Parathyroid adenoma (tissue), 2 donors: Measurements from ENCODE around the gene DPP4.

ENCODE experiments used
- H2AFZ ChIP-seq: fragments of 300-600 bp; sonication (generic); one replicate; pipeline ENCODE4 v1.7.0; 2017; ENCODE audit warnings: antibody characterized with exemption, mild to moderate bottlenecking
- H3K27ac ChIP-seq: fragments of 300-600 bp; sonication (generic); one replicate; pipeline ENCODE4 v1.7.0; 2017
- H3K27me3 ChIP-seq: fragments of 300-600 bp; sonication (generic); one replicate; pipeline ENCODE4 v1.7.0; 2017; ENCODE audit warnings: low read length; ENCODE audit not compliant: control insufficient read depth, insufficient read depth
- H3K36me3 ChIP-seq: fragments of 300-600 bp; sonication (generic); one replicate; pipeline ENCODE4 v1.7.0; 2017; ENCODE audit warnings: low read length; ENCODE audit not compliant: control insufficient read depth, insufficient read depth
- H3K4me1 ChIP-seq: fragments of 300-600 bp; sonication (generic); one replicate; pipeline ENCODE4 v1.7.0; 2017; ENCODE audit warnings: control low read depth
- H3K4me2 ChIP-seq: fragments of 300-600 bp; sonication (generic); one replicate; pipeline ENCODE4 v1.7.0; 2017; ENCODE audit warnings: low read length
- H3K4me3 ChIP-seq: fragments of 300-600 bp; sonication (generic); one replicate; pipeline ENCODE4 v1.7.0; 2017; ENCODE audit warnings: low read depth, low read length
- H3K79me2 ChIP-seq: fragments of 300-600 bp; sonication (generic); one replicate; pipeline ENCODE4 v1.7.0; 2017; ENCODE audit warnings: control low read depth
- H3K9ac ChIP-seq: fragments of 300-600 bp; sonication (generic); one replicate; pipeline ENCODE4 v1.7.0; 2017; ENCODE audit warnings: mild to moderate bottlenecking
- H3K9me3 ChIP-seq: fragments of 300-600 bp; sonication (generic); one replicate; pipeline ENCODE4 v1.7.0; 2017; ENCODE audit warnings: low read length; ENCODE audit not compliant: control insufficient read depth
- CTCF ChIP-seq: fragments of 300-600 bp; sonication (generic); IDR thresholded peaks from one replicate; pipeline ENCODE4 v1.7.0; 2017; ENCODE audit warnings: antibody characterized with exemption, mild to moderate bottlenecking
- donor health status: primary hyperparathyroidism.

The DPP4 gene

DNA sequence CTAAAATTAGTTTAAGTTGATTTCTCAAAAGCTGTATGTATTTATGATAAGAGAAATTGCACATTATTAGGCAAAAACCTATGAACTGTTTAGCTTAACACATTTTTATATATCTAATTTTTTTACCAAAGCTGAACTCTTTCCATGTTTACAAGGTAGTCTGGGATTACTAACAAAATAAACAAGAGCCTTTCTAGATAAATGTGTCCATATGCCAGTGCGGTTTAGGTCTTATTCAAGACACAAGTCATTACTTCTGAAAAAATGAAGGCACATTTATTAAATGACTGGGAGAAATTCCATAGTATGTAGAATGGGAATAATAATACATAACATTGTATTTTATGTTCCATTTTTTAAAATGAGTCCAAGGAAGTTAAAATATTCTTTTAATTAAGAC, 82.0 kb downstream of the DPP4 start:
- Histone ChIP-seq H3K4me2 (no peak overlapping the region), H3K4me1 (no peaks in the 10 kb centered on the region), H2AFZ (no peak overlapping the region), H3K9me3 (no peaks in the 10 kb centered on the region), H3K4me3 (no peak overlapping the region), H3K27ac (no peak overlapping the region), H3K79me2 (no peaks in the 10 kb centered on the region), H3K27me3 (no peaks in the 10 kb centered on the region), H3K36me3 (no peaks in the 10 kb centered on the region), H3K9ac (no peak overlapping the region)
- TF ChIP-seq CTCF = no peak

- Histone ChIP-seq H3K9ac (no peak overlapping the region), H3K4me1 (no peaks in the 10 kb centered on the region), H3K9me3 (no peaks in the 10 kb centered on the region), H3K4me3 (no peak overlapping the region), H2AFZ (no peak overlapping the region), H3K27ac (no peak overlapping the region), H3K27me3 (no peaks in the 10 kb centered on the region), H3K4me2 (no peak overlapping the region), H3K36me3 (no peaks in the 10 kb centered on the region), H3K79me2 (no peaks in the 10 kb centered on the region)
- no peak for TF ChIP-seq CTCF
Measured at GRCh38 chr2:161990741-161991140, 83.3 kb downstream of the DPP4 start.

- no peak overlapping the region for H3K9ac ChIP-seq
- H3K9me3 ChIP-seq = no peaks in the 10 kb centered on the region
Measured at GRCh38 chr2:161990036-161990435, 84.0 kb downstream of the DPP4 start.

DNA sequence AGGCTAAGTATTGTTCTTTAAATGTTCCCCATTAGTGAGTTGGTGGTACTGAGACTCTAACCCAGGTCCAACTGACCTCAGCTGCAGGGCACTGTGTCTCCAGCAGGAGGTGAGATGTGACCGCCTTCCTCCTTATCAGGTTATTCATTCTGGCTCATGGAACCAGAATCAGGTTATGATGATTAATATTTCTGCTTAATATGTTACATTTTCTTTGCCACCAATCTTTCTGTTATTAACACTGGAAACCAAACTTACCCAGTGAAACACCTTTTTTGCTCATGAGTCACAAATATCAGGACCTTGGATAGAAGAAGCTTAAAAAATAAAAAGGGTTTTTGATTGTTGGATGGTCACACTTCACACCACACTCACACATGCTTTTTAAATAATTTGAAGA, 85.4 kb downstream of the DPP4 start:
- no peak overlapping the region for H3K9ac ChIP-seq
- TF ChIP-seq CTCF = no peak

More at GRCh38 chr2:161990036-161990435, 84.0 kb downstream of the DPP4 start:
- no peak for TF ChIP-seq CTCF
- Histone ChIP-seq H3K4me3 (no peak overlapping the region), H2AFZ (no peak overlapping the region), H3K4me1 (no peaks in the 10 kb centered on the region), H3K4me2 (no peak overlapping the region), H3K27me3 (no peaks in the 10 kb centered on the region), H3K36me3 (no peaks in the 10 kb centered on the region), H3K79me2 (no peaks in the 10 kb centered on the region), H3K27ac (no peak overlapping the region)

DNA sequence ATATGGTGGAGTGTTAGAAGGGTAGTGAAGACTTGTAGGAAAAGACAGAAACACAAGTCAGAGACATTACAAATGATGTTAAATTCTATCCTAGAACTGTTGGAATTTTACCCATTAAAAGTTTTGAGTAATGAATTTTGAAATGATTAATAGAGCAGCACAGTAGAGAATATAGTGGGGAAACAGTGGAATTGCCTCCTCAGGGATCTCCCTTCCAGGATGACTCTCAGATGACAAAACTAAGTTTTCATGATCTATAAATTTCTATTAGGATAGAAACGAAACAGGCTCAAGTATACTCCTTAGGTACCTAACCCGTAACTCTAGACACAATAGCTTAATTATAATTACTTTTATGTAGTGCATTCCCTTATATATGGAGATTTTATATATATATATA, 86.7 kb downstream of the DPP4 start:
- Histone ChIP-seq H3K27me3 (no peaks in the 10 kb centered on the region), H3K79me2 (no peaks in the 10 kb centered on the region), H3K9me3 (no peaks in the 10 kb centered on the region), H3K4me1 (no peaks in the 10 kb centered on the region), H3K27ac (no peak overlapping the region), H3K36me3 (no peaks in the 10 kb centered on the region), H3K9ac (no peak overlapping the region), H2AFZ (no peak overlapping the region), H3K4me2 (no peak overlapping the region), H3K4me3 (no peak overlapping the region)
- TF ChIP-seq CTCF = no peak

More for the DNA sequence above, 85.4 kb downstream of the DPP4 start:
- no peak overlapping the region for H3K27ac ChIP-seq
- no peaks in the 10 kb centered on the region for H3K36me3 ChIP-seq
- H2AFZ ChIP-seq = no peak overlapping the region
- H3K79me2 ChIP-seq = no peaks in the 10 kb centered on the region
- H3K4me3 ChIP-seq = no peak overlapping the region
- no peaks in the 10 kb centered on the region for H3K4me1 ChIP-seq
- H3K9me3 ChIP-seq = no peaks in the 10 kb centered on the region
- no peak overlapping the region for H3K4me2 ChIP-seq
- no peaks in the 10 kb centered on the region for H3K27me3 ChIP-seq
